H1 (cell line): ENCODE results near the gene GJB3. TPM values are rescaled to one million over a fixed set of nuclear protein-coding genes. Genes with fewer than 3 reads are reported as not detected.

Source experiments
- JUND ChIP-seq: IDR thresholded peaks from 2 replicates; pipeline ENCODE4 v1.6.1; 2011; ENCODE audit warnings: mild to moderate bottlenecking, improper control_type of control experiment, low read length
- RBBP5 ChIP-seq: IDR thresholded peaks from 2 replicates; pipeline ENCODE4 v1.7.1; 2012; ENCODE audit warnings: low read depth, mild to moderate bottlenecking, inconsistent platforms, low read length, moderate library complexity, borderline replicate concordance
- polyA plus RNA-seq, 7 experiments: library from polyadenylated mRNA; depleted of rRNA in 3 of 7; stranded (reverse) in 5 of 7; unstranded in 2 of 7; fragments of >200 nt in 5 of 7; fragments of 200-250 nt in 2 of 7; gene quantifications; 1 replicate in 5 of 7; 2 replicates in 1 of 7; 4 replicates in 1 of 7; pipeline versions ENCODE4 v1.2.1 to v1.2.3, GENCODE V29; 2011 to 2013; ENCODE audit warnings: missing spikeins in 2 of 7, mixed read lengths in 2 of 7
- total RNA-seq: library from RNA; stranded (reverse); fragmentation: NEBNext Ultra II Directional; extraction: Animal tissue kit (Norgen Biotek cat#: 25700); gene quantifications from 2 replicates; pipeline ENCODE4 v1.2.1, GENCODE V29; 2021
- TF ChIP-seq, protein P1 (sequence below): fragments of 300-600 bp; sonication (generic); IDR thresholded peaks from 2 replicates; pipeline ENCODE4 v1.7.1; 2012; ENCODE audit warnings: low read length, moderate library complexity, mild to moderate bottlenecking, inconsistent platforms; ENCODE audit not compliant: insufficient replicate concordance

GJB3 gene
- total and polyA plus RNA-seq, 2 of the 8 experiments (the other 6 are each of a cell fraction or from before 2014, with no cell fraction given): 0.93 to 1.6 TPM

DNA sequence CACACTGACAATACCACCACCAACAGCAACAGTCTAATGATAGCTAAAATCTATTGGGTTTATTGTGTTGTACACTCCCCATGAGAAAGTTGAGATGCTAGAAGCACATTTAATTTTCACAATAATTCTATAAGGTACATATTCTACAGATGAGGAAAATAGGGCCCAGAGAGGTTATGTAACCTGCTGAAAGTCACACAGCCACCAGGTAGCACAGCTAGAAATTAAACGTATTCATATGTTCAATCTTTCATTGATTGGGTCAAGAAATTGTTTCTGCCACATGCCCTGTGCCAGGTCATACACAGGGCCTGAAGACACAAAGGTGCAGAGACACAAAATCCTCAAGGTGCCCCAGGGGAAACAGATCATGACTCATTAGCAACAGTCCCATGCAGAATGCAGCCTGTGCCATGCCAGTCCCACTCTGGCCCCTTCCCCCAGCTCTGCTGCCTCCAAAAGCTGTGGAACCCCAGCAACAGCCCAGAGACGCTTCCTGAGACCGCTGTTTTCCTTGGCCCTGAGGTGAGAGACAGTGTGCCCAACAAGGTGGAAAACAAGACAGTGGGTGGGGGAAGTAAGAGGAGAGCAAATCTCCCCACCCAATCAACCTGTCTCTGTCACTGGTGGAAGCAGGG, 43.9 kb downstream of the GJB3 start (continued):
- TF ChIP-seq, protein P1, sequence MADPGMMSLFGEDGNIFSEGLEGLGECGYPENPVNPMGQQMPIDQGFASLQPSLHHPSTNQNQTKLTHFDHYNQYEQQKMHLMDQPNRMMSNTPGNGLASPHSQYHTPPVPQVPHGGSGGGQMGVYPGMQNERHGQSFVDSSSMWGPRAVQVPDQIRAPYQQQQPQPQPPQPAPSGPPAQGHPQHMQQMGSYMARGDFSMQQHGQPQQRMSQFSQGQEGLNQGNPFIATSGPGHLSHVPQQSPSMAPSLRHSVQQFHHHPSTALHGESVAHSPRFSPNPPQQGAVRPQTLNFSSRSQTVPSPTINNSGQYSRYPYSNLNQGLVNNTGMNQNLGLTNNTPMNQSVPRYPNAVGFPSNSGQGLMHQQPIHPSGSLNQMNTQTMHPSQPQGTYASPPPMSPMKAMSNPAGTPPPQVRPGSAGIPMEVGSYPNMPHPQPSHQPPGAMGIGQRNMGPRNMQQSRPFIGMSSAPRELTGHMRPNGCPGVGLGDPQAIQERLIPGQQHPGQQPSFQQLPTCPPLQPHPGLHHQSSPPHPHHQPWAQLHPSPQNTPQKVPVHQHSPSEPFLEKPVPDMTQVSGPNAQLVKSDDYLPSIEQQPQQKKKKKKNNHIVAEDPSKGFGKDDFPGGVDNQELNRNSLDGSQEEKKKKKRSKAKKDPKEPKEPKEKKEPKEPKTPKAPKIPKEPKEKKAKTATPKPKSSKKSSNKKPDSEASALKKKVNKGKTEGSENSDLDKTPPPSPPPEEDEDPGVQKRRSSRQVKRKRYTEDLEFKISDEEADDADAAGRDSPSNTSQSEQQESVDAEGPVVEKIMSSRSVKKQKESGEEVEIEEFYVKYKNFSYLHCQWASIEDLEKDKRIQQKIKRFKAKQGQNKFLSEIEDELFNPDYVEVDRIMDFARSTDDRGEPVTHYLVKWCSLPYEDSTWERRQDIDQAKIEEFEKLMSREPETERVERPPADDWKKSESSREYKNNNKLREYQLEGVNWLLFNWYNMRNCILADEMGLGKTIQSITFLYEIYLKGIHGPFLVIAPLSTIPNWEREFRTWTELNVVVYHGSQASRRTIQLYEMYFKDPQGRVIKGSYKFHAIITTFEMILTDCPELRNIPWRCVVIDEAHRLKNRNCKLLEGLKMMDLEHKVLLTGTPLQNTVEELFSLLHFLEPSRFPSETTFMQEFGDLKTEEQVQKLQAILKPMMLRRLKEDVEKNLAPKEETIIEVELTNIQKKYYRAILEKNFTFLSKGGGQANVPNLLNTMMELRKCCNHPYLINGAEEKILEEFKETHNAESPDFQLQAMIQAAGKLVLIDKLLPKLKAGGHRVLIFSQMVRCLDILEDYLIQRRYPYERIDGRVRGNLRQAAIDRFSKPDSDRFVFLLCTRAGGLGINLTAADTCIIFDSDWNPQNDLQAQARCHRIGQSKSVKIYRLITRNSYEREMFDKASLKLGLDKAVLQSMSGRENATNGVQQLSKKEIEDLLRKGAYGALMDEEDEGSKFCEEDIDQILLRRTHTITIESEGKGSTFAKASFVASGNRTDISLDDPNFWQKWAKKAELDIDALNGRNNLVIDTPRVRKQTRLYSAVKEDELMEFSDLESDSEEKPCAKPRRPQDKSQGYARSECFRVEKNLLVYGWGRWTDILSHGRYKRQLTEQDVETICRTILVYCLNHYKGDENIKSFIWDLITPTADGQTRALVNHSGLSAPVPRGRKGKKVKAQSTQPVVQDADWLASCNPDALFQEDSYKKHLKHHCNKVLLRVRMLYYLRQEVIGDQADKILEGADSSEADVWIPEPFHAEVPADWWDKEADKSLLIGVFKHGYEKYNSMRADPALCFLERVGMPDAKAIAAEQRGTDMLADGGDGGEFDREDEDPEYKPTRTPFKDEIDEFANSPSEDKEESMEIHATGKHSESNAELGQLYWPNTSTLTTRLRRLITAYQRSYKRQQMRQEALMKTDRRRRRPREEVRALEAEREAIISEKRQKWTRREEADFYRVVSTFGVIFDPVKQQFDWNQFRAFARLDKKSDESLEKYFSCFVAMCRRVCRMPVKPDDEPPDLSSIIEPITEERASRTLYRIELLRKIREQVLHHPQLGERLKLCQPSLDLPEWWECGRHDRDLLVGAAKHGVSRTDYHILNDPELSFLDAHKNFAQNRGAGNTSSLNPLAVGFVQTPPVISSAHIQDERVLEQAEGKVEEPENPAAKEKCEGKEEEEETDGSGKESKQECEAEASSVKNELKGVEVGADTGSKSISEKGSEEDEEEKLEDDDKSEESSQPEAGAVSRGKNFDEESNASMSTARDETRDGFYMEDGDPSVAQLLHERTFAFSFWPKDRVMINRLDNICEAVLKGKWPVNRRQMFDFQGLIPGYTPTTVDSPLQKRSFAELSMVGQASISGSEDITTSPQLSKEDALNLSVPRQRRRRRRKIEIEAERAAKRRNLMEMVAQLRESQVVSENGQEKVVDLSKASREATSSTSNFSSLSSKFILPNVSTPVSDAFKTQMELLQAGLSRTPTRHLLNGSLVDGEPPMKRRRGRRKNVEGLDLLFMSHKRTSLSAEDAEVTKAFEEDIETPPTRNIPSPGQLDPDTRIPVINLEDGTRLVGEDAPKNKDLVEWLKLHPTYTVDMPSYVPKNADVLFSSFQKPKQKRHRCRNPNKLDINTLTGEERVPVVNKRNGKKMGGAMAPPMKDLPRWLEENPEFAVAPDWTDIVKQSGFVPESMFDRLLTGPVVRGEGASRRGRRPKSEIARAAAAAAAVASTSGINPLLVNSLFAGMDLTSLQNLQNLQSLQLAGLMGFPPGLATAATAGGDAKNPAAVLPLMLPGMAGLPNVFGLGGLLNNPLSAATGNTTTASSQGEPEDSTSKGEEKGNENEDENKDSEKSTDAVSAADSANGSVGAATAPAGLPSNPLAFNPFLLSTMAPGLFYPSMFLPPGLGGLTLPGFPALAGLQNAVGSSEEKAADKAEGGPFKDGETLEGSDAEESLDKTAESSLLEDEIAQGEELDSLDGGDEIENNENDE: no peak
- TF ChIP-seq JUND: no peak
- no peak for TF ChIP-seq RBBP5
